ENCODE results near the gene PRKN. TPM values are rescaled to one million over a fixed set of nuclear protein-coding genes. Genes with fewer than 3 reads are reported as not detected.

PRKN gene
- total and polyA plus RNA-seq, 2 donors = 3.5 to 6.5 TPM

- H3K27ac ChIP-seq (ENCODE audit: low read depth) = no peak overlapping the region
- no peaks in the 10 kb centered on the region for H3K36me3 ChIP-seq (ENCODE audit: insufficient read depth)
- H3K4me1 ChIP-seq (ENCODE audit: insufficient read depth) = no peaks in the 10 kb centered on the region
- H3K4me3 ChIP-seq (ENCODE audit: low read depth, low read length) = no peak overlapping the region
- DNase-seq (ENCODE audit: extremely low spot score) = no peak
- 73% methylated on average over 4 of the region's 4 CpGs for WGBS
Measured at GRCh38 chr6:162032620-162033019, 694.9 kb downstream of the PRKN start.

DNA sequence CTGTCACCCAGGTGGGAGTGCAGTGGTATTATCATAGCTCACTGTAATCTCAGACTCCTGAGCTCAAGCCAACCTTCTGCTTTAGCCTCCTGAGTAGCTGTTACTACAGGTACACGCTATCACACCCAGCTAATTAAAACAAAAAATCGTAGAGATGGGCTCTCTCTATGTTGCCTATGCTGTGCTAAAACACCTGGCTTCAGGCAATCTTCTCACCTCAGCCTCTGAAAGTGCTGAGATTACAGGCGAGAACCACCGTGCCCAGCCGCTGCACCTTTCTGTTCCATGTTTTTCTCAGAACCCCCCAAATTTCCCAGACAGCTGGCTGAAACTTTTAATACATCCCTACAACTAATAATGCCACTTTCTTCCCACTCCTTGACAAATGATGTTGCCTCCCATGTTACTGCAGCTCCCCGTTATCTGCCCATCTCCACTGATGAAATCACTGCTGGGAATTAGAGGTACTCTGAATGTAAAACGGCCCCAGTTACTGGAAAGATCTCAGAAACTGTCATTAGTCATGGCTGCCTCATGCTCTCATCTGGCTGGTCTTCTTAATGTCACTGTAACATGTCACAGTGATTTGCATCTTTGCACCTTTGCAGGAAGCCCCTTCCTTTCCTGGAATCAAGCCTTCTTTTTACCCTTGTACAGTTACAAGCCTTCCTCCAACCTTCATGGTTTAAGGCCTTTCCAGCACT lies 697.5 kb downstream of the PRKN start:
- H3K4me3 ChIP-seq (ENCODE audit: low read depth, low read length) = no peak overlapping the region
- WGBS = 83% methylated on average over 7 of the region's 7 CpGs
- H3K4me1 ChIP-seq (ENCODE audit: insufficient read depth) = no peaks in the 10 kb centered on the region
- no peak overlapping the region for H3K27ac ChIP-seq (ENCODE audit: low read depth)
- no peaks in the 10 kb centered on the region for H3K36me3 ChIP-seq (ENCODE audit: insufficient read depth)
- no peak for DNase-seq (ENCODE audit: extremely low spot score)

DNA sequence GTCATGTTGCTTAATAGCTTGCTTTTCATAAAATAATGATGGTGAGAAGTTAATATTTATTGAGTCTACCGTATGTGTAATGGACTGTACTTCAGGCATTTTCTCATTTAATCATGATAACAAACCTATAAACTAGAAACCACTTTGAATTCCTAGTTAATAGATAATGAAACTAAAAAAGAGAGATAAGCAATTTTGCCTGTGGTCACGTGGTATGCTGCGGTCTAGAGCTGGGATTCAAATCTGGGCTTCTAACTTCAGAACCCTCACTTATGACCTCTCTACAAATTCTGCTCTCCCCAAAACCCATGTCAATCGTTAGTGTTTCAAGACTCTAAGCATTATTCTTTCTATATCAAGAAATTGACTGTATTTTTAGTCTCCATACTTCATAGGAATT lies 700.7 kb downstream of the PRKN start:
- Histone ChIP-seq H3K27ac (ENCODE audit: low read depth) (no peak overlapping the region), H3K36me3 (ENCODE audit: insufficient read depth) (no peaks in the 10 kb centered on the region), H3K4me3 (ENCODE audit: low read depth, low read length) (no peak overlapping the region), H3K4me1 (ENCODE audit: insufficient read depth) (no peaks in the 10 kb centered on the region)
- WGBS = 45% methylated on average over 4 of the region's 4 CpGs
- no peak for DNase-seq (ENCODE audit: extremely low spot score)

GRCh38 chr6:162026031-162026430 lies 701.5 kb downstream of the PRKN start:
- no peak for DNase-seq (ENCODE audit: extremely low spot score)
- no peaks in the 10 kb centered on the region for H3K36me3 ChIP-seq (ENCODE audit: insufficient read depth)
- H3K4me1 ChIP-seq (ENCODE audit: insufficient read depth) = no peaks in the 10 kb centered on the region
- H3K4me3 ChIP-seq (ENCODE audit: low read depth, low read length) = no peak overlapping the region
- 85% methylated on average over 8 of the region's 8 CpGs for WGBS
- H3K27ac ChIP-seq (ENCODE audit: low read depth) = no peak overlapping the region

DNA sequence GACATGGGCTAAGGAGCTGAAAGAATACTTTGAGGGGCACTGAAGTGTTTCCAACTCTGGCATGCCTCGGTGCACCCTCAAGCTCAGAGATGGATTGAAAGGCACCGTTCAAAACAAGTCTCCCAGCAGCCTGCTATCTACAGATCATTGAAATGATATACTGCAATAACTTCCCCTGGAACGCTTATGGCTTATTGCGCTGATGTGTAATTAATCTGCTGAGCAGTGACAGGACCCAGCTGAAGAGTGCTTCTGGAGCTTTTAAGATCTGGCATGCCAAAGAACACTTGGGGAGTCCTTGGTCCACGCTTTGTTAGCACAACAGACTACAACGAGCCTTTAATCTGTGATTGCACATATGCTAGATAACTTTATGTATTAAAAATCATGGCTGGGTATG lies 708.2 kb downstream of the PRKN start:
- no peak overlapping the region for H3K4me3 ChIP-seq (ENCODE audit: low read depth, low read length)
- 23% methylated on average over 6 of the region's 6 CpGs for WGBS
- no peak overlapping the region for H3K27ac ChIP-seq (ENCODE audit: low read depth)
- H3K36me3 ChIP-seq (ENCODE audit: insufficient read depth) = no peaks in the 10 kb centered on the region
- DNase-seq (ENCODE audit: extremely low spot score) = no peak
- H3K4me1 ChIP-seq (ENCODE audit: insufficient read depth) = no peaks in the 10 kb centered on the region

DNA sequence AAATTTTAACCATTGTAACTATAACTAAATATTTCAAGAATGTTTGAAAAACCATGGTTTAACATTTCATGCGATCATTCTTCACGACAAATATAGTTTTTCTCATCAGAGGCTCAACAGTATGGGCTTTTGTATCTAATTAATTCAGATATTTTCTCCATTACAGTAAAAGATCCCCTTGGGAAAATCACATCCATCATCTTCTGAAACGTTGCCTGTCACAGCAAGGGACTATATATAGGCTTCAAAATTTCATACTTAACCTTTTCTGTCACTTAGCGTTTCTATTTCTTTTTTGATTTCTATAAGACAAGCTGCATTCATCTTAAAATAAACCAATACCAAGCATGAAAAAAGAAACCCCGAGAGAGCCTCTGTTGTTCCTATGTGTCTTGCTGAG lies 710.0 kb downstream of the PRKN start:
- no peak overlapping the region for H3K4me3 ChIP-seq (ENCODE audit: low read depth, low read length)
- no peak overlapping the region for H3K27ac ChIP-seq (ENCODE audit: low read depth)
- H3K36me3 ChIP-seq (ENCODE audit: insufficient read depth) = no peaks in the 10 kb centered on the region
- DNase-seq (ENCODE audit: extremely low spot score) = no peak
- no peaks in the 10 kb centered on the region for H3K4me1 ChIP-seq (ENCODE audit: insufficient read depth)
- WGBS = 83% methylated on average over 5 of the region's 5 CpGs

GRCh38 chr6:162014069-162014811 lies 713.3 kb downstream of the PRKN start:
- no peak overlapping the region for H3K4me3 ChIP-seq (ENCODE audit: low read depth, low read length)
- H3K4me1 ChIP-seq (ENCODE audit: insufficient read depth) = no peaks in the 10 kb centered on the region
- 78% methylated on average over 13 of the region's 13 CpGs for WGBS
- no peaks in the 10 kb centered on the region for H3K36me3 ChIP-seq (ENCODE audit: insufficient read depth)
- no peak overlapping the region for H3K27ac ChIP-seq (ENCODE audit: low read depth)
- no peak for DNase-seq (ENCODE audit: extremely low spot score)

- Histone ChIP-seq H3K36me3 (ENCODE audit: insufficient read depth) (no peaks in the 10 kb centered on the region), H3K27ac (ENCODE audit: low read depth) (no peak overlapping the region), H3K4me1 (ENCODE audit: insufficient read depth) (no peaks in the 10 kb centered on the region), H3K4me3 (ENCODE audit: low read depth, low read length) (no peak overlapping the region)
- WGBS = 41% methylated on average over 4 of the region's 4 CpGs
- no peak for DNase-seq (ENCODE audit: extremely low spot score)
Measured at GRCh38 chr6:162005372-162005771, 722.2 kb downstream of the PRKN start.

GRCh38 chr6:161996783-161997182 lies 730.8 kb downstream of the PRKN start:
- no peak for DNase-seq (ENCODE audit: extremely low spot score)
- H3K4me3 ChIP-seq (ENCODE audit: low read depth, low read length) = no peak overlapping the region
- 70% methylated on average over 9 of the region's 9 CpGs for WGBS
- H3K4me1 ChIP-seq (ENCODE audit: insufficient read depth) = no peaks in the 10 kb centered on the region
- H3K27ac ChIP-seq (ENCODE audit: low read depth) = no peak overlapping the region
- H3K36me3 ChIP-seq (ENCODE audit: insufficient read depth) = no peaks in the 10 kb centered on the region

DNA sequence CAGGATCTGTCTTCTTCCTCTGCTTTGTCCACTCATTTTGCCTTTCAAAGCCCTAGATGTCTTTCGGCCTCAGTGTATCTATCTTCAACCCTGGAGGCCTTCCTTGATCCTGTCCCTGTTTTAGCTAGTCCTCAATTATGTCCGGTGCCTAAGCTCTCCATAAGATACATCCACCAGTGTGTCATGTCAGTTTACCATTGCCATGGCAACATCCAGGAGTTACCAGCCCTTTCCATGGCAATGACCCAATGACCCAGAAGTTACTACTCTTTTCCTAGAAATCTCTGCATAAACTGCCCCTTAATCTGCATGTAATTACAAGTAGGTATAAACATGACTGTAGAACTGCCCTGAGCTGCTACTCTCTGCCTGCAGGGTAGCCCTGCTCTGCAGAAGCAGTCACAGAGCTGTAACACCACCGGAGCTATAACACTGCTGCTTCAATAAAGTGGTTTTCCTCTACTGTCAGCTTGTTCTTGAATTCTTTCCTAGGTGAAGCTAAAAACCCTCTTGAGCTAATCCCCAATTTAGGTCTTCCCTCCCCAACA lies 741.6 kb downstream of the PRKN start:
- H3K27ac ChIP-seq (ENCODE audit: low read depth) = no peak overlapping the region
- H3K36me3 ChIP-seq (ENCODE audit: insufficient read depth) = no peaks in the 10 kb centered on the region
- no peaks in the 10 kb centered on the region for H3K4me1 ChIP-seq (ENCODE audit: insufficient read depth)
- no peak for DNase-seq (ENCODE audit: extremely low spot score)
- 75% methylated on average over 3 of the region's 3 CpGs for WGBS
- no peak overlapping the region for H3K4me3 ChIP-seq (ENCODE audit: low read depth, low read length)

GRCh38 chr6:161984713-161985112 lies 742.9 kb downstream of the PRKN start:
- no peaks in the 10 kb centered on the region for H3K36me3 ChIP-seq (ENCODE audit: insufficient read depth)
- DNase-seq (ENCODE audit: extremely low spot score) = no peak
- 57% methylated on average over 4 of the region's 4 CpGs for WGBS
- no peaks in the 10 kb centered on the region for H3K4me1 ChIP-seq (ENCODE audit: insufficient read depth)
- H3K27ac ChIP-seq (ENCODE audit: low read depth) = no peak overlapping the region
- H3K4me3 ChIP-seq (ENCODE audit: low read depth, low read length) = no peak overlapping the region

GRCh38 chr6:161976553-161976952 lies 751.0 kb downstream of the PRKN start:
- Histone ChIP-seq H3K4me3 (ENCODE audit: low read depth, low read length) (no peak overlapping the region), H3K36me3 (ENCODE audit: insufficient read depth) (no peaks in the 10 kb centered on the region), H3K4me1 (ENCODE audit: insufficient read depth) (no peaks in the 10 kb centered on the region), H3K27ac (ENCODE audit: low read depth) (no peak overlapping the region)
- 46% methylated on average over 4 of the region's 4 CpGs for WGBS
- no peak for DNase-seq (ENCODE audit: extremely low spot score)

DNA sequence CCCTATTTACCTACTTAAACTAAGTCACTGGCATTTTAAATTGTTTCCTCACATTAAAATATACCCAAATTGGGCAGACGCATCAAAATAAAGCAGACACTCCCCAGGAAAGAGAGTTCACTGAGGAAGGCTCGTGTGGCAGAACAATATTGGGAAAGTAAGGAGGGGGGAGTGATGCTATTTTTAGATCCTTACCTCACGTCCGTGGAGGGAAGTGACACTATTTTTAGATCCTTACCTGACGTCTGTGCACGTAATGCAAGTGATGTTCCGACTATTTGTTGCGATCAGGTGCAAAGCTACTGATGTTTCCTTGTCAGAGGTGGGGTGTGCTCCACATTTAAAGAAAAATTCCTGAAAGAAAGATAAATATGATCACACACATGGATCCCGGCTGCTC lies 754.5 kb downstream of the PRKN start:
- no peak overlapping the region for H3K27ac ChIP-seq (ENCODE audit: low read depth)
- 68% methylated on average over 9 of the region's 9 CpGs for WGBS
- no peaks in the 10 kb centered on the region for H3K36me3 ChIP-seq (ENCODE audit: insufficient read depth)
- no peak overlapping the region for H3K4me3 ChIP-seq (ENCODE audit: low read depth, low read length)
- DNase-seq (ENCODE audit: extremely low spot score) = no peak
- H3K4me1 ChIP-seq (ENCODE audit: insufficient read depth) = no peaks in the 10 kb centered on the region

DNA sequence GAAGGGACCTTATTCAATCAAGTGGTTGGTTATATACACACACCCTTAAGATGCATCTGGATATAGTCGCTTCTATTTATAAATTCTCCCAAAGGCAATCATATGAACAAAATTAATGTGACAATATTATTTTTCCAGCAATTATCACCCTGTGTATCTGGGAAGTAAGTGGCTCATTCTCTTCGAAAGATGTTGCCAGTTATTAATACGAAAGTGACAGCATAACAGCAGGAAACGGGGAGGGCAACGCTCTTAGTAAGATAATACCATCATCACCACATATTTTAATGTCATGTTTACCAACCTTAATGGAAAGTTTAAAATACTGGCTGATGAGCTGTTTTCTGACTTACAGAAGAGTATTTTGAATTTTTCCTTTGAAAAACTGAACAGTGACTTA lies 756.5 kb downstream of the PRKN start:
- H3K27ac ChIP-seq (ENCODE audit: low read depth) = no peak overlapping the region
- H3K4me1 ChIP-seq (ENCODE audit: insufficient read depth) = no peaks in the 10 kb centered on the region
- 40% methylated on average over 5 of the region's 5 CpGs for WGBS
- no peak overlapping the region for H3K4me3 ChIP-seq (ENCODE audit: low read depth, low read length)
- no peak for DNase-seq (ENCODE audit: extremely low spot score)
- H3K36me3 ChIP-seq (ENCODE audit: insufficient read depth) = no peaks in the 10 kb centered on the region
